ENCODE measurements around the gene DNAJC5. TPM values are rescaled to one million over a fixed set of nuclear protein-coding genes. Genes with fewer than 3 reads are reported as not detected.
A peak's percentile ranks its signal among the peaks of the same experiment; 100 is the strongest.

Gene DNAJC5
- total RNA-seq, 1 donor: 26.0 TPM

DNA sequence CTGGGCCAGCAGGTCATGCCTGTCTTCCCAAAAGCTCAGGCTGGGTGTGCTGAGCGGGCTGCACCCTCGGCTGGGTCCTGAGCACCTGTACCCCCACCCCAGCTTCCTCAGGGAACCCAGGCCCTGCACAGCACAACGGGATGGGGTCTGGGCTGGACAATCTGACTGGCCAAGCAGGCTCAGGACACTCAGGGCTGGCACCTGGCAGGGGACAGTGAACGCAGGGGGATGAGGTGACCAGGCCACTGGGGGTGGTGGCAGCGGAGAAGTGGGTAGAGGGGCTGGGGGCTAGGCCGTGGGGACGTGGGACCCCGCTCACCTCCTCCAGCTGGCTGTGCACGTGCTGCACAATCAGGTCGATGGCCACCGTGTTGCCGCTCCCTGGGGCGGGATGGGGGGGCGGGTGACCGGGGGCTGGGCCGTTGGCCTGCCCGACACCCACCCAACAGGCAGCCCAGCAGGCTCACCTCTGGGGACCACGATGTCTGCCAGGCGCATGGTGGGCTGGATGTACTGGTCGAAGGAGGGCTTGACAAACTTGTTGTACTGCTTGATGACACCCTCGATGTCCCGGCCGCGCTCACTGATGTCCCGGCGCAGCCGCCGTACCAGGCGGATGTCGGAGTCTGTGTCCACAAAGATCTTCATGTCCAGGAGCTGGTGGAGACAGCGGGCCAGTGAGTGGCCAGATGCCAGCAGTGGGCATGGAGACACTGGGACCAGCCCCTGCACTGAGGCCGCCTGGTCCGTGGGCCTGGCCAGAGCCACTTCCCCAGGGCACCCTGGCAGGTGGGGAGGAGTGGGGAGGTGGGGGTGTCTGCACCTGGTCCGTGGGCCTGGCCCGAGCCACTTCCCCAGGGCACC is 49.4 kb downstream of the DNAJC5 start:
- peaks cover 51% of the 10 kb centered on the region for H3K4me1 ChIP-seq (ENCODE audit: insufficient read depth, low read length)
- no peak overlapping the region for H3K4me3 ChIP-seq (ENCODE audit: low read length)
- H3K27me3 ChIP-seq (ENCODE audit: insufficient read depth, low read length): no peaks in the 10 kb centered on the region
- no peaks in the 10 kb centered on the region for H3K9me3 ChIP-seq (ENCODE audit: low read depth, low read length)

DNA sequence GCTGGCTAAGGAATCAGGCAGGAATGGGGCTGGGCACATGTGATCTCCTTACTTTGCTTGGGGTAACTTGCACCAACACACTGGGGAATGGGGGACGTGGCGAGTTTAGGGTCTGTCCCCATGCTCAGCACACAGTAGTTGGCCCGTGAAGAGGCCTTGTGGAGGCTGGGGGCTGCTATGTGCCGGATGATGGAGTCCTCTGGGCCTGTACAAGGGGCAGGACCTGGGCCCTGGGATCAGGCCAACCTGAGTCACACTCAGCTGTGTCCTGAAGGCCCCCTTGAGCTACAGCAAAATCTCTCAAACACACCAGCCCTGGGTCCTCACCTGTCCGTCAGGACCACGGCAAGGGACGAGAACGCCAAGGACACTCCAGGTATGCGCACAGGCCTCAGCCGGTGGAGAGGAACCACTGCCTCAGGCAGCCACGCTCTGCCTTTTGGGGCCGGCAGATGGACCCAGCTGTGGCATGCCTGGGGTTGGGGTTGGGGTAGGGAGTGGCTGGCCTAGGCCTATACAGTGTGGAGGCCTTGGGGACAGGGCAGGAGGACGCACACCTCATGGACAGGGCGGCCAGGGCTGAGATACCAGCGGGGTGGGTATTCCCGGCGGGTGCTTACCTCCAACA is 50.2 kb downstream of the DNAJC5 start:
- peaks cover 59% of the 10 kb centered on the region for H3K4me1 ChIP-seq (ENCODE audit: insufficient read depth, low read length)
- H3K4me3 ChIP-seq (ENCODE audit: low read length): no peak overlapping the region
- no peaks in the 10 kb centered on the region for H3K27me3 ChIP-seq (ENCODE audit: insufficient read depth, low read length)
- H3K9me3 ChIP-seq (ENCODE audit: low read depth, low read length): no peaks in the 10 kb centered on the region

DNA sequence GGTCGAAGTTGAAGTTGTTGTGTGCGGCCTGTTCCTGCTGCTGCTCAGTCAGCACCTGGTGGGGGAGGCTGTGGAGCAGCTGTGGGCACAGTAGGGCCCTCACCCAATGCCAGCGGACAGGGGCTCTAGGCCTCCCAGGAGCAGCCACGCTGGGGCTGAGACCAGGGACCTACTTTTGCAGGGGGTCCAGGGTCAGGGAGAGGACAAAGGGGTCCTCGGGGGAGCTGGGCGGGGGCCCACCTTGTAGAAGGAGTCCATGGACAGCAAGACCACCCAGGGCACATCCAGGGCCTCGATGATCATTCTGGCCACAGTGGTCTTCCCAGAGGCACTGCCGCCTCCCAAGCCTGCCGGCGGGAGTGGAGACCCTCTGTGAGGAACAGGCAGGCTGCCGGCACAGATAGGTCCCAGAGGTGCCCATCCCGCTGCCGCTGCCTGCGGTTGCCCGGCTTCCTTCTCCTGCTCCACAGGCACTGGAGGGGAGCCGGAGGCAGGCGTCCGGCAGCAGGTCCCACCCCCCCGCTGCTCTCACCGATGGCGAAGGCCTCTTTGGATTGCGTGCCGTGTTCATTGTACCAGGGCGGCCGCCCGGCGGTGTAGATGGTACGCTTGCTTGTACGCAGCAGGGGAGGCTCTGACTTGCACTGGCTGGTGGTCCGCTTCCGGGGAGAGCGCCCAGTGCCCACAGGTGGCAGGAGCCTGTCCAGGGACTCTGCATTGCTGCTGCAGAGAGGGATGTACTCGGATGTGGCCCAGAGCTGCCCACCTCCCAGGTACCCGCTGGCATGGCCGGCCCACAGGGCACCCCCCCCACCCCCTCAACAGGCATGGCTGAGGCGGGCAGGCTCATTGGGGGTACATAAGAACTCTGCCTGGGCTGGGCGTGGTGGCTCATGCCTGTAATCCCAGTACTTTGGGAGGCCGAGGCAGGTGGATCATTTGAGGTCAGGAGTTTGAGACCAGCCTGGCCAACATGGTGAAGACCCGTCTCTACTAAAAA is 51.3 kb downstream of the DNAJC5 start:
- Histone ChIP-seq H3K27me3 (ENCODE audit: insufficient read depth, low read length) (no peaks in the 10 kb centered on the region), H3K9me3 (ENCODE audit: low read depth, low read length) (no peaks in the 10 kb centered on the region), H3K4me1 (ENCODE audit: insufficient read depth, low read length) (peaks cover 51% of the 10 kb centered on the region), H3K4me3 (ENCODE audit: low read length) (no peak overlapping the region)

DNA sequence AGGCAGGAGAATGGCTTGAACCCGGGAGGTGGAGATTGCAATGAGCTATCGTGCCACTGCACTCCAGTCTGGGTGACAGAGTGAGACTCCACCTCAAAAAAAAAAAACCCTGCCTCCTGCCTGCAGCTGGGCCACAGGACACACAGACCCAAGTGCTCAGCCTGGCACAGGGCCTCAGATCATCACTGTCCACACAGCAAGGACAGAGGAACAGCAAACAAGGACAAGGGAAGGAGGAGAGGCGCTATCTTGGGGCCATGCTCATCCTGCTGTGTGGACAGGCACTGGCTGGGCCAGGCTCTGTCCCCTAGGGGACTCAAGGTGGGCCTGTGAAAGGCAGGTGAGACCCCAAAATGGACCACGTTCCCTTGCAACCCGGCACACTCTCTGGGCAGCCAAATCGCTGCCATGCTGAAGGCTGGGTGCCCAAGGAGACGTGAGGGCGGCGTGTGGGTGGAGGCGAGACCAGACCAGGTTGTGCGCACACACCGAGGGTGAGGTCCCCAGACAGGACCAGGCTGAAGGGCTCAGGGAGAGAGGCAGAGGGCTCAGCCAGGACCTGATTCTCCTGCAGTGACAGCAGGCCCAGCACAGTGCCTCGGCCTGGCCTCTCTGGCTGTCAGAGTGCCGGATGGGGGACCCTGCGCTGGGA is 52.2 kb downstream of the DNAJC5 start:
- peaks cover 47% of the 10 kb centered on the region for H3K4me1 ChIP-seq (ENCODE audit: insufficient read depth, low read length)
- no peaks in the 10 kb centered on the region for H3K27me3 ChIP-seq (ENCODE audit: insufficient read depth, low read length)

DNA sequence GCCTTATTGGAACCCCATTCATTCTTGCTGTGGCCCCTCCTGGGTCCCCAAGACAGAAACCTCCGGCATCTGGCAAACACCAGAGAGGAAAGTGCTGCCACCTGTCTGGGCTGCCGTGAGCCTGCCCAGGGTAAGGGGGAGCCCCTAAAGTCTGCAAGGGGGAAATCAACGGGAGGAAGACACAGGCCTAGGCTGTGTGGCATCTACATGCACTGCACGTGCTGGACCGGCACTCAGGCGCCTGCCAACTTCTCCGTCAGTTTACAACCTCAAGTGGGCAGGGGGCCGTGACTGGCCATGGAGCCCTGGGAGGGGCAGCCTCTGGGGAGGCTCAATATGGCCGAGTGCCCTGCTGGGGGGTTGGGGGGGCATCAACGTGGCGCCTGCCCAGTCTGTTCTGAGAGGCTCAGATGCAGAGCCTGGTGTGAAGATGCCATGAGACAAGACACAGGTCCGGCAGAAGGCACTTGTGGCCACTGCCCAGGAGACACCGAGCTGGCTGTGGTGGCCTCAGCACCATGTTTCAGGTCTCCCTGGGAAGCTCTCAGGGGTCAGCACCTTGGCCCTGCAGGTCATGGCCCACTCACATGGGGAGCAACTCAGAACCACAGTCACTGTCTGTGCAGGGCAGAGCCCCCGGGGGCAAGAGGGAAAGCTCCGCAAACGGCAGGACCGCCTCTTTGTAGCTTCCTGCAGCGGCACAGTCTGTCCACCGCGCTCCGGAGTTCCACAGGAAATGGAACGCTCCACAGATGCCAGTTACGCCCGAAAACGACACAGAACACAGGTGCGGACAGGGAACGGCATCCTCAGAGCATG is 52.9 kb downstream of the DNAJC5 start:
- Histone ChIP-seq H3K4me3 (ENCODE audit: low read length) (no peak overlapping the region), H3K9me3 (ENCODE audit: low read depth, low read length) (no peaks in the 10 kb centered on the region), H3K27me3 (ENCODE audit: insufficient read depth, low read length) (no peaks in the 10 kb centered on the region), H3K4me1 (ENCODE audit: insufficient read depth, low read length) (peaks cover 41% of the 10 kb centered on the region)

More for the DNA sequence above, 52.2 kb downstream of the DNAJC5 start:
- Histone ChIP-seq H3K9me3 (ENCODE audit: low read depth, low read length) (no peaks in the 10 kb centered on the region), H3K4me3 (ENCODE audit: low read length) (no peak overlapping the region)

DNA sequence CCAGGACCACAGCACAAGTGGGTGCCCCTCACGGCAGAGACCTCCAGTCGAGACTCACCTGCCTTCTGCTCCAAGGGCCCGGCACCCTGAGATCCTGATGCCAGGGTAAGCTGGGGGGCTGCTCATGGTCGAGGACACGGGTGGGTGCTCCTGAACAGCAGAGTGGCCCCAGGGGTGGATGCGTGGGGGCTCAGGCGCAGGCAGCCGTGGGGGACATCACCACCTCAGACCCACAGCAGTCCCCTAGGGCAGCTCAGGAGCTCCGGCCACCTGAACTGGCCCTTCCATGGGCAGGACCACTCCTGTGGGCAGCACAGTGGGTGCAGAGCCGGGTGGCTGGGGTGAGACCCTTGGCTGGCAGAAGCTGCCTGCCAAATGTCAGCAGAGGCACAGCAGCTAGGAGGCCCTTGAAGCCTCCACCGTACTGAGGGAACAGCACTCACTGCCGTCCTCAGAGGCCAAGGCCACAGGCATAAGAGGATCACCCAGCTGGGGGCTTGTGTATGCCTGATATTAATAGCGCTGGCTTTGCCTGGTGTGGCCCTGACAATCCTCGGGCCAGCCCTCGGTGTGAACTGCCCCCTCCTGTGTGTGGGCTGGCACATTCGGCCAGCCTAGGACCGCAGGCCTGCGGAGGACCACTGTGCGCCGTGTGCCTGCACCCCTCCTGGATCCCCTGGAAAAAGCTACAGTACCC is 55.9 kb downstream of the DNAJC5 start:
- no peak overlapping the region for H3K4me3 ChIP-seq (ENCODE audit: low read length)
- no peaks in the 10 kb centered on the region for H3K9me3 ChIP-seq (ENCODE audit: low read depth, low read length)
- H3K27me3 ChIP-seq (ENCODE audit: insufficient read depth, low read length): no peaks in the 10 kb centered on the region
- peaks cover 57% of the 10 kb centered on the region for H3K4me1 ChIP-seq (ENCODE audit: insufficient read depth, low read length)

DNA sequence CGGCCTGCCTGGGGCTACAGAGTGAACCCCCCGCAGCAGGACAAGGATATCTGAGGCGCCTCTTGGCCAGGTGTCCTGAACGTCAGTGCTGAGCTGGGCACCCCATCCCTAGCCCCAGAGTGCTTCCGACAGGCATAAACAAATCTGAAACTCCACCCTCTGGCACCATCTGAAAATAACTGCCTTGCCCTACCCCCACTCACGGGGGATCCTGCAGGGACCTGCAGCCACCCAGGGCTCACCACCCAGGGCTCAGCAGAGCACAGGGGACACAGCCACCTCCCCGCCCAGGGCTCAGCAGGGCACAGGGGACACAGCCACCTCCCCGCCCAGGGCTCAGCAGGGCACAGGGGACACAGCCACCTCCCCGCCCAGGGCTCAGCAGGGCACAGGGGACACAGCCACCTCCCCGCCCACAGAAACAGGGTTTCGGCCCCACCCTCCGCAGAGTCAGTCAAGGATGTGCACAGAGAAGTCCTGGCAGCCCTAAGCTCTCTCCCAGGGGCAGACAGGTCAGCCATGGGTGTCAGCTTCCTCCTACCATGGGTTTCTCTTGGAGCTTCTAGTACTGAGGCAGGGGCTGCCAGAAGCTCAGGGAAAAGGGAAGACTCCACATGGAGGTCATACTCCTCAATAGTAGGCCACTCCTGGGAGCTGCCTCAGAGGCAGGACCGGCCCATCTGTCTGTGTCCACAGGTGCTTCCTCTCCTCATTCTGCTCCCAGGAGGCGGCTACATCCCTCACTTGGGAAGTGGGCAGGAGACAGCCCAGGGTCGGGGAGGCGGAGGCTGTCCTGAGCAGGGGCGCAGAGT is 56.7 kb downstream of the DNAJC5 start:
- Histone ChIP-seq H3K4me1 (ENCODE audit: insufficient read depth, low read length) (peaks cover 58% of the 10 kb centered on the region), H3K9me3 (ENCODE audit: low read depth, low read length) (no peaks in the 10 kb centered on the region), H3K27me3 (ENCODE audit: insufficient read depth, low read length) (no peaks in the 10 kb centered on the region), H3K4me3 (ENCODE audit: low read length) (no peak overlapping the region)

DNA sequence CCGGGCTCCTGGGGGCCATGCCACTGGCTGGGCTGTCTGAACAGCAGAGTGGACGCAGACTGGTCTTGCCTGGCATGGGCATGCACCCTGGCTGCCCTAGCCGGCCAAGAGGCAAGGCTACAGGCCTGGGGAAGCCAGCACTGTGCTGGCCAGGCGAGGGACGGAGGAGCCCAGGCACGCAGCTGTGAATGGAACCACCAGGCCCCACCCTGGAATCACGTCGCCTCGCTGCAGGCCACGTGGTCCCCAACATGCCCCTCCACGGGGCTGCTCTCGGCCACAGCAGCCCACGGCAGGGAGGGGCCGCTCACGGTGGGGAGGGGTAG is 57.2 kb downstream of the DNAJC5 start:
- peaks cover 61% of the 10 kb centered on the region for H3K4me1 ChIP-seq (ENCODE audit: insufficient read depth, low read length)
- H3K27me3 ChIP-seq (ENCODE audit: insufficient read depth, low read length): no peaks in the 10 kb centered on the region
- no peak overlapping the region for H3K4me3 ChIP-seq (ENCODE audit: low read length)
- no peaks in the 10 kb centered on the region for H3K9me3 ChIP-seq (ENCODE audit: low read depth, low read length)

DNA sequence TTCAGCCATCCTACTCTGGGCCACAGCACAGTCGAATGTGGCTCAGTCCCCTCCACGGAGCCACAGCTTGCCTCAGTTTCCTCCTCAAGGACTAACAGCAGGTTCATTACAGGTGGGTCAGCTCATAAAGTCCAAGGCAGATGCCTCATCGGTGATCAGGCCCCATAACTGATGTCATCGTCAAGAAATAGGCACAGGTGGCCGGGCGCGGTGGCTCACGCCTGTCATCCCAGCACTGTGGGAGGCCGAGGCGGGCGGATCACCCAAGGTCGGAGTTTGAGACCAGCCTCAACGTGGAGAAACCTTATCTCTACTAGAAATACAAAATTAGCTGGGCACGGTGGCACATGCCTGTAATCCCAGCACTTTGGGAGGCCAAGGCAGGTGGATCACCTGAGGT is 57.8 kb downstream of the DNAJC5 start:
- Histone ChIP-seq H3K4me1 (ENCODE audit: insufficient read depth, low read length) (peaks cover 59% of the 10 kb centered on the region), H3K27me3 (ENCODE audit: insufficient read depth, low read length) (no peaks in the 10 kb centered on the region), H3K9me3 (ENCODE audit: low read depth, low read length) (no peaks in the 10 kb centered on the region), H3K4me3 (ENCODE audit: low read length) (no peak overlapping the region)

DNA sequence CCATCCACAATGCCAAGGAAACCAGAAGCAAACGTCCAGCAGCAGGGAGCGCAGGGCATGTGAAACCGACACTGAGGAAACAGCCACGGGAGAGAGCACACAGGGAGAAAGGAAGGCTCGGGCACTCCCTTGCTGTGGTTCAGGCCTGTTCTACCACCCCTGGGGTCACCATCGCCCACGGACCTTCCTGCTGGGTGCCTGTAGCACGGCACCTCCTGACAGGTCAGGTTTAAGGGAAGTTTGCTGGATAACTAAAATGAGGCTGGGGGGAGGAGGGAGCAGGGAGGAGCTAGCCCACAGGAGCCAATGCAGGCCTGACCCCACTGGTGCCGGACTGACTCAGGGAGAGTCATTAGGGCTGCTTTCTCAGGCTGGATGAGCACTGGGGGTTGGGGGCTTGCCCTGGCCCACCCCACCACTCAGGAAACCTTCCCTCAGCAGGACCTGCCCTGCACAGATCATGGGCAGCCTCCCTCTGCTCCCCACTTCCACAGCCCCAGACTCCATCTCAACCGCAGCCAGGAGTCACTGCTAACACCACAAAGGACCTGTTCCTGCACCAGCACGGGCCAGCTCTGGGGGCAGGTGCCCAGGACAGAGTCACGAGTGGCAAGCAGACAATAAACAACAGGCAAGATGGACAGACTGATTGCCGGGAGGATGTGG is 59.0 kb downstream of the DNAJC5 start:
- Histone ChIP-seq H3K4me1 (ENCODE audit: insufficient read depth, low read length) (peaks cover 48% of the 10 kb centered on the region), H3K27me3 (ENCODE audit: insufficient read depth, low read length) (no peaks in the 10 kb centered on the region), H3K9me3 (ENCODE audit: low read depth, low read length) (no peaks in the 10 kb centered on the region), H3K4me3 (ENCODE audit: low read length) (no peak overlapping the region)

DNA sequence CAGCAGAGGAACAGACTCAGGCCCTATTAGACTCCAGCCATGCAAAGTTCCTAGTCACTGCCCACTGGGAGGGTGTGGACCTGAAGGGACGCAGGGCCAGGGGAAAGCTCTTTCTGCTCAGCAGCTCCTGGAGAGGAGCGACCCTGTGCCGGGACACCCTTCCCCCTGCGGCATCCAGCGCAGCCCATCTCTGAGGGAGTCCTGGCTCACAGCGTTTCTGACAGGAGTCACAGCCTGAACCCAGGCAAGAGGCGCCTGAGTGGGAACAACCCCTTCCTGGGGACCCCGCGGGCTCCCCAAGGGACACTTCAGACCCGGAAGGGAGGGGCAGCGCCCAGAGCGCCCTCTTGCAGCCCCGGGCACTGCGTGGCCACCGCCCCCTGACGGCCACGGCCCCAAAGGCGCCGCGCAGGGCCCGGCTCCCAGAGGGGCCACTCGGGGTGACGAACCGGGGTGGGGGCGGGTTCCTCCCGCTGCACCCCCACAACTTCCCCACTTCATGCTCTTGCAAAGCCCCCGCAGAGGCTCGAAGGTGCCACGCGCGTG is 60.4 kb downstream of the DNAJC5 start:
- no peaks in the 10 kb centered on the region for H3K9me3 ChIP-seq (ENCODE audit: low read depth, low read length)
- H3K27me3 ChIP-seq (ENCODE audit: insufficient read depth, low read length): no peaks in the 10 kb centered on the region
- peaks cover 34% of the 10 kb centered on the region for H3K4me1 ChIP-seq (ENCODE audit: insufficient read depth, low read length)
- H3K4me3 ChIP-seq (ENCODE audit: low read length): peak overlapping the region; percentile 80

All from mononuclear cell (primary cell).